Cardiac muscle cell (in vitro differentiated cells and primary cell): Measurements from ENCODE around the gene BORCS5. TPM values are rescaled to one million over a fixed set of nuclear protein-coding genes. Genes with fewer than 3 reads are reported as not detected.

Experiments used
- DNase-seq, 2 donors: peaks; one replicate each; pipeline versions ENCODE4 v3.0.0 to v3.0.0-alpha.2; 2010 to 2017; ENCODE audit warnings: low read depth in 1 of 2, low spot score in 1 of 2
- H3K27ac ChIP-seq: fragments of 200-600 bp; sonication (generic); 2 replicates; pipeline ENCODE4 v1.5.1; 2016
- H3K27me3 ChIP-seq: fragments of 200-600 bp; sonication (generic); 2 replicates; pipeline ENCODE4 v1.6.0; 2016; ENCODE audit warnings: control low read depth
- H3K36me3 ChIP-seq: fragments of 200-600 bp; sonication (generic); 2 replicates; pipeline ENCODE4 v1.5.1; 2016; ENCODE audit warnings: control low read depth
- H3K4me1 ChIP-seq: fragments of 200-600 bp; sonication (generic); 2 replicates; pipeline ENCODE4 v1.8.1; 2017; ENCODE audit warnings: low read depth, mild to moderate bottlenecking, mixed run types
- H3K4me3 ChIP-seq: fragments of 200-600 bp; sonication (generic); 2 replicates; pipeline ENCODE4 v1.5.1; 2016; ENCODE audit warnings: mild to moderate bottlenecking
- H3K9me3 ChIP-seq: fragments of 200-600 bp; sonication (generic); 2 replicates; pipeline ENCODE4 v1.5.1; 2017; ENCODE audit warnings: low read depth, mild to moderate bottlenecking, control low read depth
- CTCF ChIP-seq: IDR thresholded peaks from 2 replicates; pipeline ENCODE4 v1.5.1; 2012; ENCODE audit warnings: low read depth, mild to moderate bottlenecking, low read length
- polyA plus RNA-seq: library from polyadenylated mRNA; unstranded; fragments of >200 nt; fragmentation: Nextera tagmentation; extraction: Ambion mirVana; gene quantifications from 2 replicates; pipeline ENCODE4 v1.2.1, GENCODE V29; 2016
- total RNA-seq: library from RNA; depleted of rRNA; stranded (reverse); fragments of >200 nt; gene quantifications from 2 replicates; pipeline ENCODE4 v1.2.3, GENCODE V29; 2016

BORCS5 gene
- total and polyA plus RNA-seq, 2 experiments from 2014 or later: 9.2 to 17.3 TPM

- no peaks in the 10 kb centered on the region for H3K4me1 ChIP-seq
These were observed 68.7 kb downstream of the BORCS5 start for GRCh38 chr12:12425616-12426015.

GRCh38 chr12:12427568-12427967, 70.7 kb downstream of the BORCS5 start:
- Histone ChIP-seq H3K27ac (no peak overlapping the region), H3K36me3 (no peaks in the 10 kb centered on the region), H3K4me1 (no peaks in the 10 kb centered on the region), H3K27me3 (no peaks in the 10 kb centered on the region), H3K4me3 (no peak overlapping the region), H3K9me3 (no peaks in the 10 kb centered on the region)
- no peak for TF ChIP-seq CTCF
- DNase-seq: no peak

More at GRCh38 chr12:12425616-12426015, 68.7 kb downstream of the BORCS5 start:
- no peak overlapping the region for H3K27ac ChIP-seq
- no peaks in the 10 kb centered on the region for H3K36me3 ChIP-seq
- DNase-seq: peak in 1 of 2 donors; percentile 56
- no peaks in the 10 kb centered on the region for H3K27me3 ChIP-seq
- H3K9me3 ChIP-seq: no peaks in the 10 kb centered on the region
- no peak for TF ChIP-seq CTCF
- H3K4me3 ChIP-seq: no peak overlapping the region

- no peak overlapping the region for H3K27ac ChIP-seq
- no peak for TF ChIP-seq CTCF
- H3K9me3 ChIP-seq: no peaks in the 10 kb centered on the region
- no peak for DNase-seq
- H3K4me1 ChIP-seq: no peaks in the 10 kb centered on the region
- H3K27me3 ChIP-seq: no peaks in the 10 kb centered on the region
- H3K4me3 ChIP-seq: no peak overlapping the region
- no peaks in the 10 kb centered on the region for H3K36me3 ChIP-seq
These were observed 71.2 kb downstream of the BORCS5 start for GRCh38 chr12:12428047-12428446.

GRCh38 chr12:12428961-12429657, 72.2 kb downstream of the BORCS5 start:
- DNase-seq: no peak
- no peak overlapping the region for H3K4me3 ChIP-seq
- H3K36me3 ChIP-seq: no peaks in the 10 kb centered on the region
- TF ChIP-seq CTCF: no peak
- H3K4me1 ChIP-seq: peaks cover 3% of the 10 kb centered on the region
- H3K9me3 ChIP-seq: no peaks in the 10 kb centered on the region
- no peaks in the 10 kb centered on the region for H3K27me3 ChIP-seq
- no peak overlapping the region for H3K27ac ChIP-seq

GRCh38 chr12:12432364-12432763, 75.5 kb downstream of the BORCS5 start:
- DNase-seq: peak in 1 of 2 donors; percentile 68
- H3K4me1 ChIP-seq: peaks cover 3% of the 10 kb centered on the region
- no peak overlapping the region for H3K27ac ChIP-seq
- no peaks in the 10 kb centered on the region for H3K9me3 ChIP-seq
- H3K36me3 ChIP-seq: no peaks in the 10 kb centered on the region
- no peaks in the 10 kb centered on the region for H3K27me3 ChIP-seq
- no peak for TF ChIP-seq CTCF
- no peak overlapping the region for H3K4me3 ChIP-seq
